DOHH2 (cell line): ENCODE data around the gene ANTXR1.
"Not testable (repeated sequence)": the region's sequence is repeated elsewhere in the genome, so short reads cannot be mapped to it uniquely, and the experiment has no call there.

ENCODE experiments used
- H3F3A ChIP-seq: fragments of 200-600 bp; sonication (generic), shearing (Covaris generic); 2 replicates; pipeline ENCODE4 v1.6.0; 2016; ENCODE audit warnings: antibody characterized with exemption, mild to moderate bottlenecking; ENCODE audit not compliant: control insufficient read depth, insufficient read depth
- H3K27ac ChIP-seq: fragments of 200-600 bp; sonication (generic); 2 replicates; pipeline ENCODE4 v1.5.1; 2014; ENCODE audit warnings: low read depth, mild to moderate bottlenecking, low read length, moderate library complexity
- H3K27me3 ChIP-seq: fragments of 200-600 bp; sonication (generic); 2 replicates; pipeline ENCODE4 v1.6.1; 2014; ENCODE audit warnings: mild to moderate bottlenecking, low read length, mixed read lengths; ENCODE audit not compliant: control insufficient read depth
- H3K36me3 ChIP-seq: fragments of 200-600 bp; sonication (generic); 2 replicates; pipeline ENCODE4 v1.6.1; 2014; ENCODE audit warnings: mild to moderate bottlenecking, low read length, moderate library complexity, mixed read lengths; ENCODE audit not compliant: control insufficient read depth
- H3K4me1 ChIP-seq: fragments of 200-600 bp; sonication (generic); 2 replicates; pipeline ENCODE4 v1.6.1; 2014; ENCODE audit warnings: mild to moderate bottlenecking, low read length, mixed read lengths; ENCODE audit not compliant: control insufficient read depth
- H3K4me2 ChIP-seq: fragments of 200-600 bp; sonication (generic); 2 replicates; pipeline ENCODE4 v1.6.0; 2014; ENCODE audit warnings: mild to moderate bottlenecking, low read length, moderate library complexity
- H3K4me3 ChIP-seq: fragments of 200-600 bp; sonication (generic); 2 replicates; pipeline ENCODE4 v1.5.1; 2014; ENCODE audit warnings: mild to moderate bottlenecking, low read length, mixed read lengths
- H3K79me2 ChIP-seq: fragments of 200-600 bp; sonication (generic); 2 replicates; pipeline ENCODE4 v1.6.1; 2014; ENCODE audit warnings: mild to moderate bottlenecking, low read length, mixed read lengths; ENCODE audit not compliant: control insufficient read depth
- H3K9me2 ChIP-seq: fragments of 200-600 bp; sonication (generic); replicated peaks from 2 replicates; pipeline ENCODE4 v1.6.1; 2014; ENCODE audit warnings: mild to moderate bottlenecking, low read length, mixed read lengths; ENCODE audit not compliant: control insufficient read depth
- H3K9me3 ChIP-seq: fragments of 200-600 bp; sonication (generic); 2 replicates; pipeline ENCODE4 v1.6.1; 2014; ENCODE audit warnings: antibody characterized with exemption, low read length, mixed read lengths; ENCODE audit not compliant: control insufficient read depth, insufficient read depth
- H4K20me1 ChIP-seq: fragments of 200-600 bp; sonication (generic); 2 replicates; pipeline ENCODE4 v1.6.0; 2014; ENCODE audit warnings: low read depth, mild to moderate bottlenecking, antibody characterized with exemption, low read length, moderate library complexity; ENCODE audit not compliant: control insufficient read depth, insufficient read depth
- CTCF ChIP-seq: fragments of 200-600 bp; sonication (generic); IDR thresholded peaks from one replicate; pipeline ENCODE4 v1.5.1; 2014; ENCODE audit warnings: antibody characterized with exemption, mild to moderate bottlenecking, low read depth, low read length; ENCODE audit not compliant: poor library complexity, severe bottlenecking
- EZH2phosphoT487 ChIP-seq: fragments of 200-600 bp; sonication (generic); IDR thresholded peaks from 2 replicates; pipeline ENCODE4 v1.6.1; 2017; ENCODE audit warnings: borderline replicate concordance, mild to moderate bottlenecking, antibody characterized with exemption, low read length, moderate library complexity, mixed read lengths

The ANTXR1 gene

GRCh38 chr2:69171897-69172525, 159.0 kb downstream of the ANTXR1 start:
- H3K27ac ChIP-seq = no peak overlapping the region
- no peak overlapping the region for H3K4me2 ChIP-seq
- H3K79me2 ChIP-seq = no peaks in the 10 kb centered on the region
- H3K4me3 ChIP-seq = no peak overlapping the region
- TF ChIP-seq CTCF = no peak
- TF ChIP-seq EZH2phosphoT487 = no peak
- no peaks in the 10 kb centered on the region for H3K36me3 ChIP-seq
- H3F3A ChIP-seq = no peaks in the 10 kb centered on the region
- no peaks in the 10 kb centered on the region for H3K9me3 ChIP-seq
- H4K20me1 ChIP-seq = no peaks in the 10 kb centered on the region
- H3K9me2 ChIP-seq = no peaks in the 10 kb centered on the region
- no peaks in the 10 kb centered on the region for H3K27me3 ChIP-seq
- no peaks in the 10 kb centered on the region for H3K4me1 ChIP-seq

GRCh38 chr2:69173706-69174105, 160.7 kb downstream of the ANTXR1 start:
- Histone ChIP-seq H3K79me2 (no peaks in the 10 kb centered on the region), H3K27ac (no peak overlapping the region), H3K9me3 (no peaks in the 10 kb centered on the region), H3K4me3 (no peak overlapping the region), H3K9me2 (no peaks in the 10 kb centered on the region), H3F3A (no peaks in the 10 kb centered on the region), H3K36me3 (no peaks in the 10 kb centered on the region), H3K27me3 (no peaks in the 10 kb centered on the region), H4K20me1 (no peaks in the 10 kb centered on the region), H3K4me2 (no peak overlapping the region), H3K4me1 (no peaks in the 10 kb centered on the region)
- TF ChIP-seq CTCF = no peak
- TF ChIP-seq EZH2phosphoT487 = no peak

- H3K27ac ChIP-seq, H3K4me2 ChIP-seq, H3K9me2 ChIP-seq, H3K36me3 ChIP-seq, H3K4me3 ChIP-seq, H3K9me3 ChIP-seq, H3F3A ChIP-seq, H3K4me1 ChIP-seq, H3K79me2 ChIP-seq, H3K27me3 ChIP-seq, H4K20me1 ChIP-seq: not testable (repeated sequence)
Measured at GRCh38 chr2:69174211-69174610, 161.2 kb downstream of the ANTXR1 start.

- H3K9me2 ChIP-seq = no peaks in the 10 kb centered on the region
- H3F3A ChIP-seq = no peaks in the 10 kb centered on the region
- H3K36me3 ChIP-seq = no peaks in the 10 kb centered on the region
- no peaks in the 10 kb centered on the region for H3K4me1 ChIP-seq
- no peak overlapping the region for H3K4me2 ChIP-seq
- TF ChIP-seq EZH2phosphoT487 (no peak), CTCF (no peak)
- H3K27ac ChIP-seq = no peak overlapping the region
- H3K4me3 ChIP-seq = no peak overlapping the region
- H3K79me2 ChIP-seq = no peaks in the 10 kb centered on the region
- no peaks in the 10 kb centered on the region for H4K20me1 ChIP-seq
- H3K9me3 ChIP-seq = no peaks in the 10 kb centered on the region
- H3K27me3 ChIP-seq = no peaks in the 10 kb centered on the region
Measured at GRCh38 chr2:69175790-69176715, 163.1 kb downstream of the ANTXR1 start.
